SU-DHL-6 (cell line): ENCODE results near the gene SLC24A3.

Experiments
- CTCF ChIP-seq: fragments of 200-600 bp; sonication (generic); IDR thresholded peaks from one replicate; pipeline ENCODE4 v1.5.1; 2017; ENCODE audit warnings: antibody characterized with exemption, mild to moderate bottlenecking, low read length, moderate library complexity; ENCODE audit not compliant: insufficient read depth, poor library complexity, severe bottlenecking
- EZH2phosphoT487 ChIP-seq: fragments of 200-600 bp; sonication (generic), shearing (Covaris generic); conservative IDR thresholded peaks from 2 replicates; pipeline ENCODE4 v1.6.1; 2018; ENCODE audit warnings: mild to moderate bottlenecking, antibody characterized with exemption, low read length, moderate library complexity, mixed read lengths

GRCh38 chr20:19540392-19540791, 327.9 kb downstream of the SLC24A3 start:
- no peak for TF ChIP-seq CTCF
- no peak for TF ChIP-seq EZH2phosphoT487
